H1 (cell line): ENCODE measurements around the gene C11orf58. TPM values are rescaled to one million over a fixed set of nuclear protein-coding genes. Genes with fewer than 3 reads are reported as not detected.

ENCODE experiments used
- BCL11A ChIP-seq, 2 experiments: IDR thresholded peaks; one replicate each; pipeline ENCODE4 v1.6.1; 2011; ENCODE audit warnings: low read depth in 2 of 2, low read length in 2 of 2, mild to moderate bottlenecking in 2 of 2
- POLR2AphosphoS5 ChIP-seq: IDR thresholded peaks from 2 replicates; pipeline ENCODE4 v1.6.1; 2011; ENCODE audit warnings: low read depth, low read length
- RFX5 ChIP-seq: IDR thresholded peaks from 2 replicates; pipeline ENCODE4 v1.6.1; 2011; ENCODE audit warnings: low read depth, low read length, improper control_type of control experiment, borderline replicate concordance
- RNF2 ChIP-seq: fragments of 200-900, 300-1000 bp; sonication (generic); IDR thresholded peaks from 2 replicates; pipeline ENCODE4 v1.7.1; 2016; ENCODE audit warnings: borderline replicate concordance, low read depth, mild to moderate bottlenecking, antibody characterized with exemption, low read length; ENCODE audit not compliant: poor library complexity, severe bottlenecking; ENCODE audit errors: missing control alignments
- SRF ChIP-seq: IDR thresholded peaks from 2 replicates; pipeline ENCODE4 v1.6.1; 2011; ENCODE audit warnings: mild to moderate bottlenecking, low read depth, low read length, moderate library complexity
- TCF12 ChIP-seq: IDR thresholded peaks from 2 replicates; pipeline ENCODE4 v1.6.1; 2011; ENCODE audit warnings: low read depth, mild to moderate bottlenecking, low read length
- TEAD4 ChIP-seq: IDR thresholded peaks from 2 replicates; pipeline ENCODE4 v1.6.1; 2012; ENCODE audit warnings: low read depth, low read length, inconsistent platforms, mixed read lengths
- polyA plus RNA-seq, 7 experiments: library from polyadenylated mRNA; depleted of rRNA in 3 of 7; stranded (reverse) in 5 of 7; unstranded in 2 of 7; fragments of >200 nt in 5 of 7; fragments of 200-250 nt in 2 of 7; gene quantifications; 1 replicate in 5 of 7; 2 replicates in 1 of 7; 4 replicates in 1 of 7; pipeline versions ENCODE4 v1.2.1 to v1.2.3, GENCODE V29; 2011 to 2013; ENCODE audit warnings: missing spikeins in 2 of 7, mixed read lengths in 2 of 7
- total RNA-seq: library from RNA; stranded (reverse); fragmentation: NEBNext Ultra II Directional; extraction: Animal tissue kit (Norgen Biotek cat#: 25700); gene quantifications from 2 replicates; pipeline ENCODE4 v1.2.1, GENCODE V29; 2021
- TF ChIP-seq, protein P1 (sequence below): IDR thresholded peaks from 2 replicates; pipeline ENCODE4 v1.6.1; 2012; ENCODE audit warnings: inconsistent platforms

Gene C11orf58
- total and polyA plus RNA-seq, 2 of the 8 experiments (the other 6 are each of a cell fraction or from before 2014, with no cell fraction given) = 70.7 to 181 TPM

DNA sequence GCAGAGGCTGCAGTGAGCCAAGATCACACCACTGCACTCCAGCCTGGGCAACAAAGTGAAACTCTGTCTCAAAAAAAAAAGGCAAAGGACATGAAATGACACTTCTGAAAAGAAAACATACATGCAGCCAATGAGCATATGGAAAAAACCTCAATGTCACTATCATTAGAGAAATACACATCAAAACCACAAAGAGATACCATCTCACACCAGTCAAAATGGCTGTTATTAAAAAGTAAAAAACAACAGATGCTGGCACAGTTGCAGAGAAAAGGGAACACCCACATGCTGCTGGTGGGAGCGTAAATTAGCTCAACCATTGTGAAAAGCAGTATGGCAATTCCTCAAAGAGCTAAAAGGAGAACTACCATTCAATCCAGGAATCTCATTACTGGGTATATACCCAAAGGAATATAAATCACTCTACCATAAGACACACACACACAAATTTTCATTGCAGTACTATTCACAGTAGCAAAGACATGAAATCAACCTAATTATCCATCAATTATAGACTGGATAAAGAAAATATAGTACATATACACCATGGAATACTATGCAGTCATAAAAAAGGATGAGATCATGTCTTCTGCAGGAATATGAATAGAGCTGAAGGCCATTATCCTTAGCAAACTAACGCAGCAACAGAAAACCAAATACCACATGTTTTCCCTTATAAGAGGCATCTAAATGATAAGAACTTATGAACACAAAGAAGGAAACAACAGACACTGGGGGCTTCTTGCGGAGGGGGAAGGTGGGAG, 15.7 kb upstream of the C11orf58 start (continued):
- TF ChIP-seq RNF2 (no peak), TEAD4 (no peak), RFX5 (no peak), POLR2AphosphoS5 (no peak), TCF12 (no peak), SRF (no peak), BCL11A (IDR thresholded peaks at IDR 0.05; ENCODE audit: low read depth in 2 of 2, low read length in 2 of 2) (no peak)
- TF ChIP-seq, protein P1, sequence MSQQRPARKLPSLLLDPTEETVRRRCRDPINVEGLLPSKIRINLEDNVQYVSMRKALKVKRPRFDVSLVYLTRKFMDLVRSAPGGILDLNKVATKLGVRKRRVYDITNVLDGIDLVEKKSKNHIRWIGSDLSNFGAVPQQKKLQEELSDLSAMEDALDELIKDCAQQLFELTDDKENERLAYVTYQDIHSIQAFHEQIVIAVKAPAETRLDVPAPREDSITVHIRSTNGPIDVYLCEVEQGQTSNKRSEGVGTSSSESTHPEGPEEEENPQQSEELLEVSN = no peak
